Measurements from ENCODE around the gene SYVN1.
"Not testable (repeated sequence)": the region's sequence is repeated elsewhere in the genome, so short reads cannot be mapped to it uniquely, and the experiment has no call there.

SYVN1 gene

DNA sequence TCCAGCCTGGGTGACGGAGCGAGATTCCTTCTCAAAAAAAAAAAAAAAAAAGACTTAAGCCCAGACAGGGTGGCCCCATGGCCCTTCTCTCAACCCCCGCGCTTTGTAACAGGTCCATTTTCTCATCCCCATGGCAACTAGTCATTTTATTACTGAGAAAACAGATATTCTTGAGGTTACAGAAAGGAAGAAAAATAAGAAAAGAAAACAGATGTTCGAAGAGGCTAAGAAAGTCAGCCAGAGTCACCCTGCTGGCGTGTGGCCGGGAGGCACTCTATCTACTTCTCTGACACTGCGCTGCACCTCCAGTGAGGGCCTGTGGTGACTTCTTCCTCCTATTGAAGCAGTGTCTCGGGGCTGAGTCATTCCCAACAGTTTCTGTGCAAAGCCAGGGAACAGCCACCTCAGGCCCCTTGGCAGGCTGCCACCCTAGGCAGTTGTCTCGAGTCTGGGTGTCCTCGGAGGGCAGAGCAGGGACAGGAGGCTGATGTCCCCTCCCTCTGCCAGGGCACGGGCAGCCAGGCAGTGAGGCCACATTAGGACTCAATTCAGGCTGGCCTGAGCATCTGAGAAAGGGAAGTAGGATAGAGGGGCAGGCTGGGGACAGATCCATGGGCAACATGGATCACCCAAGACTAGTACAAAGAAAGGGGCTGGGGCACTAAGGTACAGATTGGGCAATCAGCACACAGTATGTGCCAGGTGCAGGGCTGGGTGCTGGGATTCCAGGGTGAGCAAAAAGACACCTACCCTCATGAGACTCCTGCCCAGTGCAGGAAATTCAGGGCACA is 16.4 kb upstream of the SYVN1 start:
- TF ChIP-seq, protein P1, sequence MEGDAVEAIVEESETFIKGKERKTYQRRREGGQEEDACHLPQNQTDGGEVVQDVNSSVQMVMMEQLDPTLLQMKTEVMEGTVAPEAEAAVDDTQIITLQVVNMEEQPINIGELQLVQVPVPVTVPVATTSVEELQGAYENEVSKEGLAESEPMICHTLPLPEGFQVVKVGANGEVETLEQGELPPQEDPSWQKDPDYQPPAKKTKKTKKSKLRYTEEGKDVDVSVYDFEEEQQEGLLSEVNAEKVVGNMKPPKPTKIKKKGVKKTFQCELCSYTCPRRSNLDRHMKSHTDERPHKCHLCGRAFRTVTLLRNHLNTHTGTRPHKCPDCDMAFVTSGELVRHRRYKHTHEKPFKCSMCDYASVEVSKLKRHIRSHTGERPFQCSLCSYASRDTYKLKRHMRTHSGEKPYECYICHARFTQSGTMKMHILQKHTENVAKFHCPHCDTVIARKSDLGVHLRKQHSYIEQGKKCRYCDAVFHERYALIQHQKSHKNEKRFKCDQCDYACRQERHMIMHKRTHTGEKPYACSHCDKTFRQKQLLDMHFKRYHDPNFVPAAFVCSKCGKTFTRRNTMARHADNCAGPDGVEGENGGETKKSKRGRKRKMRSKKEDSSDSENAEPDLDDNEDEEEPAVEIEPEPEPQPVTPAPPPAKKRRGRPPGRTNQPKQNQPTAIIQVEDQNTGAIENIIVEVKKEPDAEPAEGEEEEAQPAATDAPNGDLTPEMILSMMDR (IDR thresholded peaks at IDR 0.05; ENCODE audit: insufficient read depth, missing control alignments) = no peak
- no peak for DNase-seq (ENCODE audit: insufficient read length, low spot score)
- FAIRE-seq = no peak

DNA sequence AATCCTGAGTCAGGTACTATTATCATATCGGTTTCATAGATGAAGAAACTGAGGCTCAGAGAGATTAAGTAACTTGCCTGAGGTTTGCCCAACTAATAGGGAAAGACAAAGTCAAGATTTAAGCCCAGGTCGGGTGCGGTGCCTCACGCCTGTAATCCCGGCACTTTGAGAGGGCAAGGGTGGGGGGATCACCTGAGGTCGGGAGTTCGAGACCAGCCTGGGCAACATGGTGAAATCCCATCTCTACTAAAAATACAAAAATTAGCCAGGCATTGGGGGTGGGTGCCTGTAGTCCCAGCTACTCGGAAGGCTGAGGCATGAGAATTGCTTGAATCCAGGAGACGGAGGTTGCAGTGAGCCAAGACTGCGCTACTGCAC is 15.8 kb upstream of the SYVN1 start:
- not testable (repeated sequence) for FAIRE-seq; DNase-seq (ENCODE audit: insufficient read length, low spot score)

DNA sequence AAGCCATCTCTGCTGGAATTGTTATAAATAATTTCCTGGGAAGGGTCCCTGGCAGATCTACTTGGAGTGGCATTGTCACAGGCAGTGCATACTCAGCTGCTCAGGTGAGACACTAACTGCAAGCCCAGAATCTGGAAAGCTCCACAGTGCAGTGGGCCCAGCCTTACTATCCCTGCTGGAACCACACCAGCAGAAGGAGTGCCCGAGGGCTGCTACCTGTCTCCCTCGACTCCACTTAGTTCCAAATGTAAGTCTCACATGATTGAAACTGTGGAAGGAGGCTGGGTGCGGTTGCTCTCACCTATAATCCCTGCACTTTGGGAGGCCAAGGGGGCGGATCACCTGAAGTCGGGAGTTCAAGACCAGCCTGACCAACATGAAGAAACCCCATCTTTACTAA is 14.3 kb upstream of the SYVN1 start:
- FAIRE-seq (no peak), DNase-seq (ENCODE audit: insufficient read length, low spot score) (no peak)
- TF ChIP-seq, protein P1 (IDR thresholded peaks at IDR 0.05; ENCODE audit: insufficient read depth, missing control alignments) = no peak

DNA sequence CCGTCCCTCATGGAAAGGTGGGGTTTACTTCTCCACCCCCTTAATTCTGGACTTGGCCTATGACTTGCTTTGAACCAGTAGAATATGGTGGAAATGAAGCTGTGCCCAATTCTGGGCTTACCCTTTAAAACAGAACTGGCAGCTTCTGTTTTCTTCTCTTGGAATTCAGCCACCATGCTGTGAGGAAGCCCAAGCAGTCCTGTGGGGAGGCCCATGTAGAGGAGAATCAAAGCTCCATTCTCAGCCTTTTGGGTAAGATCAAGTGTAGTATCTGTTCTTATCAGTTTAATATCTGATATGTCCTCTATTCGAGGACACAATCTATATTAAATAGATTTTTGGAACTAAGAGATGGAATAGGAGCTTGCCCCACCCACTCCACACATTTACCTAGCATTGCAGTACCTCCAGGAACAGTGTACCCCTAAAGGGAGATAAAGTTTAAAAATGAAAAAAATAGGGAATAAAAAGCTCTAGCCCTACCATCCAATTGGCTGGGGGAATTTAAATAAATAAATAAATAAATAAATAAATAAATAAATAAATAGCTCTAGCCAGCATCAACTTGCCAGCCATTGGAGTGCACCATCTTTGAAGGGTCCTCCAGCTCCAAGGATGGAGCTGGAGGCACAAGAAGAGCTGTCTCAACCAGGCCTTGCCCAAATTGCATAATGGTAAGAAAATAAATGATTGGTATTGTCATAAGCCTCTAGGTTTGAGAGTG is 13.2 kb upstream of the SYVN1 start:
- TF ChIP-seq, protein P1 (IDR thresholded peaks at IDR 0.05; ENCODE audit: insufficient read depth, missing control alignments) = no peak
- DNase-seq (ENCODE audit: insufficient read length, low spot score) (no peak), FAIRE-seq (no peak)

DNA sequence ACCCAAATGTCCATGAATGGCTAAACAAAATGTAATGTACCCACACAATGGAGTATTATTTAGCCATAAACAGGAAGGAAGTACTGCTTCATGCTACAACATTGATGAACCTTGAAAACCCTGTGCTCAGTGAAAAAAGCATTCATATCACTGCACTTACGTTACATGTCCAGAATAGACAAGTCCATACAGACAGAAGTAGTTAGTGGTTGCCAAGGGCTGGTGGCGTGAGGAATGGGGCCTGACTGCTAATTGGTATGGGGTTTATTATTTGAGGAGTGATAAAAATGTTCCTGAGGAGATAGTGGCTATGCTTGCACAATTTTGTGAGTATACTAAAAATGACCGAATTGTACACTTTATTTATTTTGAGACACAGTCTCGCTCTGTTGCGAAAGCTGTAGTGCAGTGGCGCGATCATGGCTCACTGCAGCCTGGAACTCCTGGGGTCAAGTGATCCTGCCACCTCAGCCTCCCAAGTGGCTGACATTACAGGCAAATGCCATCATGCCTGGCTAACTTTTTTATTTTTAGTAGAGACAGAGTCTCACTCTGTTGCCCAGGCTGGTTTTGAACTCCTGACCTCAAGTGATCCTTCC is 7.7 kb upstream of the SYVN1 start:
- FAIRE-seq (no peak), DNase-seq (ENCODE audit: insufficient read length, low spot score) (no peak)
- TF ChIP-seq, protein P1 (IDR thresholded peaks at IDR 0.05; ENCODE audit: insufficient read depth, missing control alignments) = no peak

DNA sequence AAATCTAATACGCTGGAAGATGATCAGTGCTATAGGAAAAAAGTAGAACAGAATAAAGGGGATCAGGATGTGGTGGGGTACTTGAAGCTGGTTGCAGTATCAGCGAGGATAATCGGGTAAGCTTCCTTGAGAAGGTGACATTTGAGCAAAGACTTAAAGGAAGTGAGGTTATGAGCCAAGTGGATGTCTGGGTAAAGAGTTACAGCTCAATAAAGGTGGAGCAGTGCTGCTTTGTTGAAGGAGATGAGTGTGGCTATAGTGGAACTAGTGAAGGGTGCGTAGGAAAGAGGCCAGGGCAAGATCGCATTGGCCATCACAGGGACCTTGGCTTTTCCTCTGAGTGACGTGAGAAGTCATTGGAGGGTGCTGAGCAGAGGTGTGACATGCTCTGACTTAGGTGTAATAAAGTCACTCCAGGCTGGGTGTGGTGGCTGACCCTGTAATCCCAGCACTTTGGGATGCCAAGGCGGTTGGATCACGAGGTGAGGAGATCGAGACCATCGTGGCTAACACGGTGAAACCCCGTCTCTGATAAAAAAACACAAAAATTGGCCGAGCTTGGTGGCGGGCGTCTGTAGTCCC is 2.3 kb upstream of the SYVN1 start:
- FAIRE-seq (no peak), DNase-seq (ENCODE audit: insufficient read length, low spot score) (no peak)
- TF ChIP-seq, protein P1 (IDR thresholded peaks at IDR 0.05; ENCODE audit: insufficient read depth, missing control alignments) = no peak

DNA sequence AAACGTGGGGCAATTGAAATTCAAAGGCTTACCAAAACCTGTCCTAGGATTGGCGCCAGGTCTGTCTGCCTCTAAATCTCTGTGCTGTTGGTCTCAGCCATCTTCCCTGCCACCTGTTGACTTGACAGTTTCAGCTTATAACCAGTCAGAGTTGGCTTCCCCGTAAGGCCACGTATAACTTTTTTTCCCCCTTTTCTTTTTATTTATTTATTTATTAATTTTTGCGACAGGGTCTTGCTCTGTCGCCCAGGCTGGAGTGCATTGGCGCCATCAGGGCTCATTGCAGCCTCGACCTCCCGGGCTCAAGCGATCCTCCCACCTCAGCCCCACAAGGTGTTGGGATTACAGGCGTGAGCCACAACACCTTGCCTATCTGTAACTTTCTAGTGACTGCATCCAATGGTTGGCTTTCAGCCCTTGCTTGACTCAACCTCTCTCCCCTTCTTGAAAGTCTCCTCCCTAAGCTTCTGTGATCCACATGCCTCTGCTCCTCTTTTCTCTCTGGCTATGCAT is 1.4 kb upstream of the SYVN1 start:
- TF ChIP-seq, protein P1 (IDR thresholded peaks at IDR 0.05; ENCODE audit: insufficient read depth, missing control alignments) = no peak
- FAIRE-seq (no peak), DNase-seq (ENCODE audit: insufficient read length, low spot score) (no peak)
